HEK293 (cell line): ENCODE data around the gene RAET1G.
A peak's percentile ranks its signal among the peaks of the same experiment; 100 is the strongest.

Source experiments
- CTCF ChIA-PET: fragments of 350-600 bp; formaldehyde crosslinking; extraction: SDS; loops from one replicate; lab custom pipeline; 2021; ENCODE audit warnings: antibody characterized with exemption; lab: Yijun Ruan, JAX
- POLR2A ChIA-PET: fragments of 300-600 bp; formaldehyde crosslinking; extraction: SDS; loops from one replicate; lab custom pipeline; 2020; ENCODE audit warnings: antibody characterized with exemption, inconsistent platforms; lab: Yijun Ruan, JAX
- H3K27ac ChIP-seq: fragments of 200-500 bp; sonication (Bioruptor generic); 2 replicates; pipeline ENCODE4 v1.5.1; 2014; ENCODE audit warnings: low read depth, low read length, control low read depth, inconsistent platforms; ENCODE audit errors: extremely low read depth
- H3K36me3 ChIP-seq, 2 experiments: fragments of 200-500 bp in 1 of 2; sonication (Bioruptor generic) in 1 of 2; 1 replicate in 1 of 2; 2 replicates in 1 of 2; pipeline ENCODE4 v1.5.1; 2014 to 2017; ENCODE audit warnings: inconsistent platforms in 2 of 2, low read length in 2 of 2; ENCODE audit not compliant: control insufficient read depth in 2 of 2, insufficient read depth in 1 of 2
- H3K4me1 ChIP-seq: fragments of 200-500 bp; sonication (Bioruptor generic); 2 replicates; pipeline ENCODE4 v1.5.1; 2014; ENCODE audit warnings: mild to moderate bottlenecking, low read length, inconsistent platforms; ENCODE audit not compliant: control insufficient read depth, insufficient read depth
- H3K4me3 ChIP-seq: 2 replicates; pipeline ENCODE4 v1.5.1; 2011; ENCODE audit warnings: low read depth, mild to moderate bottlenecking, control low read depth, low read length, moderate library complexity
- H3K9me3 ChIP-seq: fragments of 200-500 bp; sonication (Bioruptor generic); 2 replicates; pipeline ENCODE4 v1.5.1; 2014; ENCODE audit warnings: low read depth, low read length, inconsistent platforms; ENCODE audit not compliant: control insufficient read depth, insufficient read depth
- BCL6B ChIP-seq: fragments of 450-650 bp; formaldehyde crosslinking; IDR thresholded peaks from 2 replicates; pipeline ENCODE4 v1.5.1; 2017; ENCODE audit warnings: missing biosample characterization, missing genetic modification characterization
- GLIS1 ChIP-seq: fragments of 450-650 bp; formaldehyde crosslinking; IDR thresholded peaks from 2 replicates; pipeline ENCODE4 v1.5.1; 2016; ENCODE audit warnings: missing biosample characterization, missing genetic modification characterization
- HIC1 ChIP-seq: fragments of 450-650 bp; formaldehyde crosslinking; IDR thresholded peaks from 2 replicates; pipeline ENCODE4 v1.5.1; 2016; ENCODE audit warnings: missing biosample characterization, missing genetic modification characterization
- YY1 ChIP-seq: fragments of 450-650 bp; formaldehyde crosslinking; IDR thresholded peaks from 2 replicates; pipeline ENCODE4 v1.5.1; 2018; ENCODE audit warnings: missing biosample characterization, missing genetic modification characterization
- ZBTB17 ChIP-seq: fragments of 450-650 bp; formaldehyde crosslinking; IDR thresholded peaks from 2 replicates; pipeline ENCODE4 v1.5.1; 2016; ENCODE audit warnings: missing biosample characterization, missing genetic modification characterization
- ZBTB48 ChIP-seq: fragments of 450-650 bp; formaldehyde crosslinking; IDR thresholded peaks from 2 replicates; pipeline ENCODE4 v1.5.1; 2016; ENCODE audit warnings: missing biosample characterization, missing genetic modification characterization
- ZFHX2 ChIP-seq: fragments of 450-650 bp; formaldehyde crosslinking; conservative IDR thresholded peaks from 2 replicates; pipeline ENCODE4 v1.5.1; 2016; ENCODE audit warnings: missing biosample characterization, missing genetic modification characterization
- ZIC2 ChIP-seq: fragments of 450-650 bp; formaldehyde crosslinking; IDR thresholded peaks from 2 replicates; pipeline ENCODE4 v1.5.1; 2016; ENCODE audit warnings: missing biosample characterization, missing genetic modification characterization
- ZNF140 ChIP-seq: fragments of 450-650 bp; formaldehyde crosslinking; IDR thresholded peaks from 2 replicates; pipeline ENCODE4 v1.5.1; 2016; ENCODE audit warnings: missing biosample characterization, missing genetic modification characterization
- ZNF248 ChIP-seq: fragments of 450-650 bp; formaldehyde crosslinking; IDR thresholded peaks from 2 replicates; pipeline ENCODE4 v1.5.1; 2017; ENCODE audit warnings: missing biosample characterization, missing genetic modification characterization
- ZNF335 ChIP-seq: fragments of 450-650 bp; formaldehyde crosslinking; conservative IDR thresholded peaks from 2 replicates; pipeline ENCODE4 v1.5.1; 2016; ENCODE audit warnings: missing biosample characterization, missing genetic modification characterization
- ZNF600 ChIP-seq: fragments of 450-650 bp; formaldehyde crosslinking; IDR thresholded peaks from 2 replicates; pipeline ENCODE4 v1.5.1; 2016; ENCODE audit warnings: missing biosample characterization, missing genetic modification characterization
- ZNF610 ChIP-seq: fragments of 450-650 bp; formaldehyde crosslinking; IDR thresholded peaks from 2 replicates; pipeline ENCODE4 v1.5.1; 2016; ENCODE audit warnings: missing biosample characterization, missing genetic modification characterization, borderline replicate concordance
- ZNF639 ChIP-seq: fragments of 450-650 bp; formaldehyde crosslinking; IDR thresholded peaks from 2 replicates; pipeline ENCODE4 v1.5.1; 2016; ENCODE audit warnings: missing biosample characterization, missing genetic modification characterization
- ZSCAN4 ChIP-seq: fragments of 450-650 bp; formaldehyde crosslinking; IDR thresholded peaks from 2 replicates; pipeline ENCODE4 v1.5.1; 2017; ENCODE audit warnings: missing biosample characterization, missing genetic modification characterization
- ZSCAN5A ChIP-seq: fragments of 450-650 bp; formaldehyde crosslinking; IDR thresholded peaks from 2 replicates; pipeline ENCODE4 v1.5.1; 2016; ENCODE audit warnings: missing biosample characterization, missing genetic modification characterization

RAET1G gene

GRCh38 chr6:149897015-149897697 is 25.8 kb downstream of the RAET1G start (continued):
- TF ChIP-seq ZNF639 (tag by site-specific recombination) (no peak), ZSCAN5A (tag by site-specific recombination) (no peak), ZBTB48 (tag by site-specific recombination) (no peak), ZNF140 (no peak), ZIC2 (tag by site-specific recombination) (no peak), BCL6B (tag by site-specific recombination) (no peak)

GRCh38 chr6:149896491-149896890 is 26.4 kb downstream of the RAET1G start:
- no peak overlapping the region for H3K27ac ChIP-seq
- ChIA-PET CTCF (interaction anchor here (0.7 to 1.1 kb wide), 3 partner anchors 14 to 62 kb away, joined by 3 to 4 read pairs (median 3); no protein-coding TSS in a partner anchor), POLR2A (interaction anchor here (0.6 to 1.0 kb wide), 2 partner anchors 26 to 333 kb away, joined by 3 read pairs; partner anchors contain the start of gene RAET1G)
- no peak overlapping the region for H3K4me3 ChIP-seq
- no peaks in the 10 kb centered on the region for H3K9me3 ChIP-seq
- TF ChIP-seq ZSCAN4, result peak; percentile 93
- peak; percentile 37; the same call in 1 of the 2 replicates for TF ChIP-seq ZFHX2
- TF ChIP-seq ZNF610 (tag by site-specific recombination), result no peak
- TF ChIP-seq ZNF600 (tag by site-specific recombination), result no peak
- TF ChIP-seq ZNF248 (tag by site-specific recombination), result no peak
- H3K4me1 ChIP-seq, result peaks cover 9% of the 10 kb centered on the region
- H3K36me3 ChIP-seq, result no peaks in the 10 kb centered on the region

GRCh38 chr6:149895833-149896271 is 27.1 kb downstream of the RAET1G start:
- Histone ChIP-seq H3K4me1 (peaks cover 9% of the 10 kb centered on the region), H3K36me3 (no peaks in the 10 kb centered on the region), H3K9me3 (no peaks in the 10 kb centered on the region), H3K27ac (no peak overlapping the region), H3K4me3 (no peak overlapping the region)
- TF ChIP-seq GLIS1, result no peak
- TF ChIP-seq ZNF335 (tag by site-specific recombination), result 0 out of 2 replicates have a peak, but pooled peaks have one; percentile 23
- peak; percentile 22; the same call in 1 of the 2 replicates for TF ChIP-seq ZBTB17
- no peak for TF ChIP-seq YY1 (tag by site-specific recombination)
- 0 out of 2 replicates have a peak, but pooled peaks have one; percentile 15 for TF ChIP-seq HIC1 (tag by site-specific recombination)
- ChIA-PET POLR2A (interaction anchor here (1.0 kb wide), 1 partner anchor 27 kb away, joined by 3 read pairs; the partner anchor contains the start of gene RAET1G), CTCF (interaction anchor here (0.7 to 1.8 kb wide), 4 partner anchors 8 to 61 kb away, joined by 3 to 8 read pairs (median 4); no protein-coding TSS in a partner anchor)
